GM21515 (cell line): ENCODE data around the gene AKAP12.

Source experiments
- ATAC-seq: cut with Tn5 transposase; IDR thresholded peaks from one replicate; pipeline ENCODE4 v1.9.1; 2021; ENCODE audit not compliant: unreplicated experiment

AKAP12 gene

DNA sequence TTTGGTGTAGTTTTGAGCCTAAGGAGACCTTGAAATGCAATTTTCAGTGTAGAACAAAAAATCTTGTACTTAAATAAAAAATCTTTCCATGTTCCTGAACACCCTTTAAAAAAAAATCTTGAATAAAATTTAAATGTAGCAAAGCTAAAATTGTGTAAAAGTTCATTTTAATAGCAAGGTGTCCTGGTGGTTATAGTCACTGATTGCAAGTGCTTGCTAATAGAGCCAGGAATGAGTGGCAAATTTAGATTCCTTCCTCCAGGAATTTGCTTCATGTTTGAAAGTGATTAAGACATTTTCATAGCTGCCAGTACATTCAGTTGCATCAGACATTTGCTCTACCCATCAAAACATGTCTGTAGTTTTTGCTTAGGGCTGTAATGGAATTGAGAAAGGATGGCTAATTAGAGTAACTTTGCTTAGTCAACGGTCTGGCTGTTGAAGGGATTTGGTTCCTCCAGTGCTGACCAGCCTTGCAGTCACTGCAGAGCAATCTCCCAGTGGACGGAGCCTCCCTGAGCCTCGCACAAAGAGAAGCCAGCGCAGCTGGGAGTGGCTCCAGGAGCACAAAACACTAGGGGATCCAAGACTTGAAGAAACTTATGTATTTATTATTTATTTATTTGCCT, 36.5 kb downstream of the AKAP12 start:
- ATAC-seq = no peak

GRCh38 chr6:151279891-151280290, 40.1 kb downstream of the AKAP12 start:
- ATAC-seq = no peak

DNA sequence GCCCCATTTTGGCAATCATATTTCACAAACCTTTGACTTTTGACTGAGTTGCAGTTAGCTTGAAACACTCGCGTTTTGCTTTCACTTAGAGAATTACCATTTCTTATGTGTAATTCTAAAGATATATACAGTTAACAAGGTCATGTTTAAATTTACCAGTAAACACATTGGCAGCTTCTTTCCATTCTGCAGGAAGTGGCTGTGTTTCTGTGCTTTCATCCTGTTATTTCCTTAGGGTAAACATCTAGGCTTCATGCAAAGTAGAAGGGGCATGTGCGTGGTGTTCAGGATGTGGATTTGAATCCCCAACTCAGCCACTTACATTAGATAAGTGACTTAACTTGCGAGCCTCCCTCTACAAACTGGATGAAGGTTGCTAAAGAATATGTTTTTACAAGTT, 41.1 kb downstream of the AKAP12 start:
- ATAC-seq = no peak

GRCh38 chr6:151284012-151284411, 44.2 kb downstream of the AKAP12 start:
- peak; percentile 59 for ATAC-seq

DNA sequence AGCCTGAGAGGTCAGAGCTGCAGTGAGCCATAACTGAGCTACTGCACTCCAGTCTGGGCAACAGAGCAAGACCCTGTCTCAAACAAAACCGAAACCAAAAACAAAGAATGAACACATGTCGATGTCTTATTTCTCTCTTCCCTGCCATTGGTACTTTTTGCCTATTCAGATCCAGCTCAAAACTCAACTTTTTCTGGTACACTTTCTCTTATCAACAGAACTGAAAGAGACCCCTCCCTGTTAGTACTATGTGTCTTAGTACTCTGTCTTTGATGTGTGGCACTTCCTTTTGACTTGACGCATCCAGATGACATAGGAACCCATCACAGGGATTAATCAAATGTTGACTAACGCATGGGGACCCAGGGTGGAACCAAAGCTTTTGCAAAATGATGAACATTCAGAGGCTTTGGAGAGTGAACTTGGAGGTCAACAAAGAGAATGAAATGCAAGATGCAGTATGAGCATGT, 44.8 kb downstream of the AKAP12 start:
- peak; percentile 64 for ATAC-seq

DNA sequence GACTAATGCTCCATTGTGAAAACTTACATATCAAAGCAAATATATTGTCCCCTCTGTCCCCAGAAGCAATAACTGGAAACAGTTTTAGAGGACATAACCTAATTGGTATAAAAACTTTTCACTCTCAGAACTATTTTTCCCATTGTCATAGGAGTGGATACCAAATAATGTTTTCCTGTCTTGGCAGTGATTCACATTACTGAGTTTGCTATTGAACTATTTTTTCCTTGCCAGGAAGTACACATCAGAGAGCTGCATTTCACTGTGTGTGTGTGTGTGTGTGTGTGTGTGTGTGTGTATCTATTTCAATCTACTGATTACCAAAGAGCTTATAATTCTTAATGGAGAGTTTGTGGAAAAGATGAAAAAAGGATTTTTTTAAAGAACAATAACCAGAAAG, 45.4 kb downstream of the AKAP12 start:
- no peak for ATAC-seq

DNA sequence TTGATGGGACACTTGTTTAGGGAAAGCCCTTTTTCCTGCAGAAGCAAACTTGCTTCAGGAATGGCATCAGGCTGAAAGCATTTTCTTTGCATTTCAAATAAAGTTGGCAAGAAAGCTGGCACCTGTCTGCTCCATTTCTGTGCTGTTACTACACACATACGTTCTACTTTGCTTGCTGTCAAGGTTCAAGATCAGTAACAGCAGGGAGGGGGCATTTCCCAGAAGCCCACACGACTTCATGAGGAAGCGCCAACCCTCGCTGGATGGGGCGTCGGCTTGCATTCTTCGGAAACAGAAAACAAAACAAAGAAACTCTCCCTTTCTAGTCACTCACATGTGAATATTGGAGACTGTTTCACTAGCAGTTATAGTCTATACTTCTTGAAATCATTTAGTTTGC, 46.4 kb downstream of the AKAP12 start:
- no peak for ATAC-seq

- ATAC-seq = no peak
These were observed 49.1 kb downstream of the AKAP12 start for GRCh38 chr6:151288712-151289398.

- no peak for ATAC-seq
These were observed 49.7 kb downstream of the AKAP12 start for GRCh38 chr6:151289399-151290007.

- ATAC-seq = no peak
These were observed 51.3 kb downstream of the AKAP12 start for GRCh38 chr6:151290877-151291721.

DNA sequence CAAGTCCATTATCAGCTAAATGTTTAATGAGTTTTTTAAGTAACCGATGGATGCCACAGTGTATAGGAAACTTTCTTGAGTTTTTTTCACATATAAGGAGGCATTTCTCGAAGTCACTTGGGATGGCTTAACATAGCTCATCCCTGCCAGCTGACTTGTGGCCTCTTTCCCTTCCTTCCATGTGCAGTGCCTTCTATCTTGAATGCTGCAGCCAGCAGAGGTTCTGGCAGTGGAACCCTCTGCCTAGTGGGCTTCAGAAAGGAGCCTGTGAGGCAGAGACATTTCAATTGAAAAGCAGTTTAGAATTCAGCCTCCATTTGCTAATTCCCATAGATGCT, 51.9 kb downstream of the AKAP12 start:
- ATAC-seq = no peak

DNA sequence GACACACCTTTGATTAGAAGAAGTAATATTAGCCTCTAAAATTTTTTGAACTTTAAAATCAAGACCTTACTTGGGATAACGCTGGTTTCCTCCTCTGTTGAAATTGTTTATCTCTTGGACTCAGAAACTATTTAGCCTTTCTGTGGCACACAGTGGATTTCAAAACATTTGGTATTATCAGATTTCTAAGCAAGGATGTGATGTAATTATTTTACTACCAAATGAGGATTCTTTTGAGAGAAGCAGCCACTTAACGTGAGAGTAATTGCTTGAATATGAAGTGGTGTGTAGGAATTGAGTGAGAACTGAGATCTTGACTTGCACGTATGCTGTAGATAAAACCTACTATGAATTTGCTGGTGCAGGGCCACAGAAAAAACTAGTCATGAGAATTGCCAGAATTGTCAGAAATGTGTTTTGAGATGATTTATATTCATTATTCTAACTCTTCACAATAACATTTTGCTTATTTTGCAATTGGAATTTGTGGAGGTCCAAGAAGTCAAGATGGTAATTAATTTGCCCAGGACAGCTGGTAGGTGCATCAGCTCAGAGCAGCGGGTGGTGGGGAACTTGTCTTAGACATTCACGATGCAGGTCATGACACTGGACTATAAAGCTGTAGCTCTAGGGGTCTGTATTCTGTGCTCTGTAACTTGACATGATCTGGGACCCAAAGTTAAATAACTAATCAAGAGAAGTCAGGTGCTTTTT, 53.4 kb downstream of the AKAP12 start:
- ATAC-seq = no peak

DNA sequence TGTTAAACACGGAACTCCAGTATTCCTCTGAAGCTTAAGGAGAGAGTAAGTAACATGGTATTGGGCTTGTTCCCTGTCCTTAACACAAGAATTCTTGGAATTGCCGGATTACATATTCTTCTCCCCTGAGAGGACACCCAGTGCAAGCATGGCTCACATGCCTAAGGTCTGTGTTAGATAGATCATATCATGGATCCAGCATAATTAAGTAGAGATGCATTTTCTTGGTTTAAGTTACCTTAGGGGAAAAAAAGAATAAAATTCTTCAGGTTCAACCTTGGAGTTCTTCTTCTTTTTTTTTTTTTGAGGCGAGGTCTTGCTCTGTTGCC, 53.9 kb downstream of the AKAP12 start:
- no peak for ATAC-seq

GRCh38 chr6:151294561-151295101, 54.9 kb downstream of the AKAP12 start:
- ATAC-seq = no peak

DNA sequence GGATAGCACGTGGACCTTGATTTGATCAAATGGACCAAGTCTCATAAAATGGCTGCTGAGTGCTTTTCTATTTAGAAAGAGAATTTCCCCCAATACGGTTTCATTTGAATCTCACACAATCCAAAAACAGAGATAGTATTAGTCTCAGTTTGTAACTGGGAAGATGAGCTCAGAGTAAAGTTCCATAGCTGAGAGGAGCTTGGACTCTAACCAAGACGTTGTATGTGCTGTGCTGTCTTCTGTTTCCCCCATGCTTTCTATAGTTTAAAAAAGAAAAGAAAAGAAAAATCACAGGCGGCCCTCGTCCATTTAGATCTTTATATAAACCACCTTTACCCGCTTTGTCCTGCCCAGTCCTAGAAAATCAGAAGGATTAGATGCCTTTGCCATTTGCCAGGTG, 58.1 kb downstream of the AKAP12 start:
- no peak for ATAC-seq

DNA sequence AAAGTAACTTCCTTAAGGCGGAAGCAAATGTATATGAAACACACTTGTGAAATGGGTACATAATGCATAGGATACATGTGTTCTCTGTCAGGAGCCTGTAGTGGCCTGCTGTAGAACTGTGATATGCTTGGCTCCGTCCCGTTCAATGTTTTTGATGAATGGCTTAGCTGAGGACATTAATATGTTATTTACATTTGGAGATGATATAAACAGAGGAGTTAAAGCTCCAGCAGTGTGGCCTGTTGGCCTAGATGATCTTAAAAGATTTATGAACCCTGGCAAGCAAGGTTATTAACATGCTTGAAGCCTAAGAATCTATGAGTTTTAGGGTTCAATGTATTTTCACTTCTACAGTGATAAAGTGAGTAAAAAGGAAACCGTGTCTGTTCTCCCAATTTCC, 59.2 kb downstream of the AKAP12 start:
- ATAC-seq = no peak

DNA sequence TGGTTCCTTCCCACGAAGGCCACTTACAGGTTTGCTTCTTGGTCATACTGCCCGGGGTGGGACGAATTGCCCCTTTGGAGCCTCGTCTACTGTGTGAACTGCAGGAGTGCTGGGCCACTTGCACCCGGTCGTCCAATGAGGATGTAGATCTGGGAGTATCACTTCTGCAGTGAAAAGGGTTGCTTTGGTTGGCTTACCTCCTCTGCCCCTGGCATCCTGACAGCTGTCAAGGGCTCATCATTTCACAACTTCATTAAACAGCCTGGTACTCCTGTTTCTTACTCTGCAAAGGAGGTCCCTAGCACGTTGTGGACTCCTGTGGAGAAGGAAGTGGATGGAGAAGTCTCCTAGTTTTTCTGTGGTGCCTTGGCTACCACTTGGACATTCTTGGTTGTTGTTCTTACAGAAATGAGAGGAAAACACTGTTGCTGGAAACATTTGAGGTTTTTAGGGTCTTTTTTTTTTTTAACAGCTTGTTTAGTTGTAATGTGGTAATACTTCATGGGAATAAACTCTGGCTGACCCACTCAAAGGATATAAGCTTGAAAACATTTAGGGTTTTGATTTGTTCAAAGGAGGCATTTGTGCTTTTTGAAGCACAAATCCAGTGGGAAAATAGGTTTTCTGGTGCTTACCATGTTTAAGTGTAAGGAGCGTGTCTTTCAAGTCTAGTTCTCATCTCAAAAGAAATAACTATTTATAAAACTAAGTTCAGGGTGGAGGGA, 60.7 kb downstream of the AKAP12 start:
- ATAC-seq = no peak

DNA sequence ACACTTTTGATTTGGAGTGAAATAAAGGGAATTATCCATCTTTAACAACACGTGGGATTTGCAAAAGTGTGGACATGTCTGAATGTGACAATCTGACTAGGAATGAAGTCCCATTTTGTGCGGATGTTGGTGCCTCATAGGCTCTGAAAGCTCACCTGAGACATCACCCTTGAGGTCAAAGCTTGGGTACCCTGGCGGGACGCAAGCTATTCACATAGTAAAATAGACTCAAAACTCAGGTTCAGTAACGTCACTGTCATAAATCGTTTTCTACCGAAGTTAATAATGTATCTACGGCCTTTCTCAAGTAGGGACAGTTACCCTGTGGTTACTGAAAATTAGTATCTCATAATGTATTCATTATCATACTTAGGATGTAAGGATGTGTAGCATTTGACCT, 61.8 kb downstream of the AKAP12 start:
- ATAC-seq = no peak

DNA sequence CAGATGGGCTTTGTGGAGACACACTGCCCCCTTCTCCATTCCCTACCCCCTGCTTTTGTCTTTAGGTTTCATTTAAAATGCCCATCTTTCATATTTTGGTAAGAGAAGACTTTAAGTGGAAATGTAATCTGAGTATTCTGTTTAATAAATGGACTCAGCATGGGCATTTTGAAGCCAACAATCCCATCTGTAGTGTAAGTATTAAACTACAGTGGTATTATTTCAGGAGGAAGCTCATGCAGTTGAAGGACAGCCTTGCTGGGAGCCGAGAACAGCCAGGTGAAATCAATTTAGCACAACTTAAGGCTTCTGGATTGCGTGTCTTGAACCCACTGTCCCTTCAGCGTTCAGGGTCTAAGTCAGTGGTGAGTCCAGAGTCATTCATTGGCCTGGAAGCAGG, 63.5 kb downstream of the AKAP12 start:
- no peak for ATAC-seq

- no peak for ATAC-seq
These were observed 66.6 kb downstream of the AKAP12 start for GRCh38 chr6:151306269-151306783.
